SK-N-SH treated with all-trans-retinoic acid at 6 μM for 48 hours (cell line): ENCODE data around the gene GUCA2B.

Experiments
- BACH2 ChIP-seq: fragments of 250-450 bp; sonication (Bioruptor Pico); IDR thresholded peaks from 2 replicates; pipeline ENCODE4 v1.9.0; 2021; ENCODE audit warnings: mild to moderate bottlenecking, borderline replicate concordance
- CREB5 ChIP-seq: fragments of 250-450 bp; sonication (Bioruptor Pico); IDR thresholded peaks from 2 replicates; pipeline ENCODE4 v1.5.1; 2020; ENCODE audit warnings: low read depth, mild to moderate bottlenecking, moderate library complexity
- GLIS3 ChIP-seq: fragments of 250-450 bp; sonication (Bioruptor Pico); IDR thresholded peaks from 2 replicates; pipeline ENCODE4 v1.5.0; 2020; ENCODE audit warnings: mild to moderate bottlenecking, moderate library complexity
- PATZ1 ChIP-seq: fragments of 250-450 bp; sonication (Bioruptor Pico); IDR thresholded peaks from 2 replicates; pipeline ENCODE4 v1.8.0; 2020; ENCODE audit warnings: mild to moderate bottlenecking, moderate library complexity, borderline replicate concordance
- SNAI2 ChIP-seq: fragments of 250-450 bp; sonication (Bioruptor Pico); IDR thresholded peaks from 2 replicates; pipeline ENCODE4 v1.5.0; 2020; ENCODE audit warnings: mild to moderate bottlenecking, moderate library complexity
- TOX ChIP-seq: fragments of 250-450 bp; sonication (Bioruptor Pico); IDR thresholded peaks from 2 replicates; pipeline ENCODE4 v1.8.0; 2021; ENCODE audit warnings: mild to moderate bottlenecking, moderate library complexity, borderline replicate concordance
- ZC3H10 ChIP-seq: fragments of 250-450 bp; sonication (Bioruptor Pico); IDR thresholded peaks from 2 replicates; pipeline ENCODE4 v1.5.1; 2021; ENCODE audit warnings: mild to moderate bottlenecking, moderate library complexity
- ZFP30 ChIP-seq: fragments of 450-650 bp; formaldehyde crosslinking; IDR thresholded peaks from 2 replicates; pipeline ENCODE4 v1.5.0; 2022; ENCODE audit warnings: mild to moderate bottlenecking, moderate library complexity
- ZNF8 ChIP-seq: fragments of 450-650 bp; formaldehyde crosslinking; IDR thresholded peaks from 2 replicates; pipeline ENCODE4 v1.5.0; 2020; ENCODE audit warnings: mild to moderate bottlenecking, moderate library complexity

GRCh38 chr1:42183210-42183956 is 30.2 kb downstream of the GUCA2B start:
- TF ChIP-seq GLIS3 (CRISPR knock-in tag) (no peak), ZFP30 (no peak), CREB5 (CRISPR knock-in tag) (no peak), ZNF8 (no peak), SNAI2 (no peak), PATZ1 (CRISPR knock-in tag) (no peak), TOX (no peak), BACH2 (CRISPR knock-in tag) (no peak), ZC3H10 (no peak)
